K562 (cell line): Measurements from ENCODE around the gene CLCN4. TPM values are rescaled to one million over a fixed set of nuclear protein-coding genes. Genes with fewer than 3 reads are reported as not detected.

Experiments
- ATAC-seq: fragments of 200-7000 bp; cut with Tn5 transposase; 3 replicates; pipeline ENCODE4 v1.9.1; 2020; ENCODE audit warnings: moderate library complexity
- BruUV-seq: library from RNA; stranded (reverse); fragments of 400-500 nt; replicated peaks from 2 replicates; lab custom pipeline; 2021; lab: Mats Ljungman, UMichigan
- CTCF ChIA-PET: fragments of 300-600 bp; formaldehyde crosslinking; extraction: SDS; loops from one replicate; lab custom pipeline; 2021; ENCODE audit warnings: low intra/inter-chr PET ratio; lab: Yijun Ruan, JAX
- POLR2A ChIA-PET: fragments of 300-600, 350-650 bp; sonication (Branson Sonifier 250); formaldehyde crosslinking; extraction: SDS; loops from one replicate; lab custom pipeline; 2021; ENCODE audit warnings: antibody characterized with exemption, inconsistent platforms; lab: Yijun Ruan, JAX
- DNase-seq, 4 experiments: peaks; one replicate each; pipeline versions ENCODE4 v3.0.0 to v3.0.0-alpha.2; 2011 to 2018; ENCODE audit warnings: low spot score in 3 of 4, mixed read lengths in 3 of 4; ENCODE audit errors: extremely low read depth in 1 of 4
- FAIRE-seq: peaks from 2 replicates; lab custom pipeline; 2011; peaks lifted over from hg19 to GRCh38; lab: Jason Lieb, UNC
- H2AFZ ChIP-seq: 2 replicates; pipeline ENCODE4 v1.6.0; 2011; ENCODE audit warnings: low read depth, low read length, control low read depth, inconsistent platforms
- H3K27ac ChIP-seq: fragments of 200-600 bp; 3 replicates; pipeline ENCODE4 v1.8.0; 2011; ENCODE audit warnings: low read depth, mild to moderate bottlenecking, control low read depth, inconsistent platforms, low read length, moderate library complexity, mixed read lengths; ENCODE audit errors: extremely low read depth
- H3K27me3 ChIP-seq, 2 experiments: fragments of 300-600 bp in 1 of 2; 2 replicates in 1 of 2; 3 replicates in 1 of 2; pipeline versions ENCODE4 v1.6.0 to v1.8.0; 2011; ENCODE audit warnings: inconsistent platforms in 2 of 2, low read length in 2 of 2, mild to moderate bottlenecking in 1 of 2, mixed read lengths in 1 of 2, moderate library complexity in 1 of 2; ENCODE audit not compliant: control insufficient read depth in 2 of 2, insufficient read depth in 2 of 2
- H3K36me3 ChIP-seq: fragments of 300-600 bp; 3 replicates; pipeline ENCODE4 v1.8.0; 2011; ENCODE audit warnings: mild to moderate bottlenecking, low read length, inconsistent platforms; ENCODE audit not compliant: control insufficient read depth, insufficient read depth
- H3K4me1 ChIP-seq, 2 experiments: fragments of 200-600 bp in 1 of 2; replicated peaks in 1 of 2; 2 replicates in 1 of 2; 3 replicates in 1 of 2; pipeline versions ENCODE4 v1.5.1 to v1.8.0; 2011; ENCODE audit warnings: inconsistent platforms in 2 of 2, low read length in 2 of 2, mild to moderate bottlenecking in 1 of 2, mixed read lengths in 1 of 2, moderate library complexity in 1 of 2; ENCODE audit not compliant: control insufficient read depth in 2 of 2, insufficient read depth in 2 of 2
- H3K4me2 ChIP-seq: 2 replicates; pipeline ENCODE4 v1.6.1; 2011; ENCODE audit warnings: low read length, control low read depth, inconsistent platforms, mixed read lengths; ENCODE audit not compliant: insufficient read depth
- H3K4me3 ChIP-seq: fragments of 200-600 bp; sonication (generic), shearing (Covaris generic); 2 replicates; pipeline ENCODE4 v1.5.1; 2016; ENCODE audit warnings: control low read depth, inconsistent platforms
- H3K79me2 ChIP-seq: fragments of 200-600 bp; 3 replicates; pipeline ENCODE4 v1.8.0; 2011; ENCODE audit warnings: low read length, inconsistent platforms; ENCODE audit not compliant: control insufficient read depth, insufficient read depth
- H3K9ac ChIP-seq, 2 experiments: 2 replicates each; pipeline versions ENCODE4 v1.6.0 to v1.6.1; 2011; ENCODE audit warnings: low read depth in 2 of 2, low read length in 2 of 2, control low read depth in 1 of 2, inconsistent platforms in 1 of 2, mild to moderate bottlenecking in 1 of 2, mixed read lengths in 1 of 2; ENCODE audit not compliant: insufficient read depth in 1 of 2
- H3K9me1 ChIP-seq: one replicate; pipeline ENCODE4 v1.6.0; 2011; ENCODE audit warnings: inconsistent platforms, mild to moderate bottlenecking, low read length, moderate library complexity; ENCODE audit not compliant: control insufficient read depth, insufficient read depth
- H3K9me3 ChIP-seq: replicated peaks from 2 replicates; pipeline ENCODE4 v1.5.1; 2011; ENCODE audit warnings: low read depth, low read length, inconsistent platforms; ENCODE audit not compliant: control insufficient read depth, insufficient read depth
- H4K20me1 ChIP-seq: replicated peaks from 2 replicates; pipeline ENCODE4 v1.6.1; 2011; ENCODE audit warnings: low read length, inconsistent platforms, mixed read lengths; ENCODE audit not compliant: control insufficient read depth, insufficient read depth
- KLF10 ChIP-seq: fragments of 250-450 bp; sonication (Bioruptor Pico); IDR thresholded peaks from 2 replicates; pipeline ENCODE4 v1.6.1; 2021; ENCODE audit warnings: matching md5 sums
- MAFF ChIP-seq: IDR thresholded peaks from 2 replicates; pipeline ENCODE4 v1.6.1; 2012; ENCODE audit warnings: low read length, improper control_type of control experiment
- NFE2 ChIP-seq: IDR thresholded peaks from 2 replicates; pipeline ENCODE4 v1.6.1; 2014; ENCODE audit warnings: antibody characterized with exemption, low read depth
- SMARCB1 ChIP-seq: IDR thresholded peaks from 2 replicates; pipeline ENCODE4 v1.6.1; 2011; ENCODE audit warnings: improper control_type of control experiment, low read depth; ENCODE audit not compliant: insufficient read length
- STAT5B ChIP-seq: fragments of 250-450 bp; sonication (Bioruptor Pico); IDR thresholded peaks from 2 replicates; pipeline ENCODE4 v1.8.0; 2021; ENCODE audit warnings: mild to moderate bottlenecking, inconsistent platforms
- ZNF174 ChIP-seq: fragments of 250-450 bp; sonication (Bioruptor Pico); IDR thresholded peaks from 2 replicates; pipeline ENCODE4 v1.4.0; 2020; ENCODE audit warnings: mild to moderate bottlenecking
- ZNF699 ChIP-seq: fragments of 250-450 bp; sonication (Bioruptor Pico); IDR thresholded peaks from 2 replicates; pipeline ENCODE4 v1.8.0; 2021; ENCODE audit warnings: mild to moderate bottlenecking, moderate library complexity; ENCODE audit not compliant: insufficient replicate concordance
- WGBS: fragments of 100-300 bp; shearing (Covaris generic); methylation state at CpG from one replicate; pipeline ENCODE4 v1.1.6; 2016; ENCODE audit warnings: low coverage, mixed read lengths; ENCODE audit not compliant: insufficient coverage; ENCODE audit errors: missing lambda C conversion rate; 5-methylcytosine and 5-hydroxymethylcytosine counted together
- in situ Hi-C: fragments of 300-500 bp; cut with MboI; formaldehyde crosslinking; loops from 4 replicates; pipeline ENCODE4 v1.15.0; 2018; ENCODE audit warnings: inconsistent platforms, mixed read lengths
- intact Hi-C: fragments of 100-400 bp; cut with micrococcal nuclease; formaldehyde crosslinking; loops from 2 replicates; pipeline ENCODE4 v1.14.2; 2022
- polyA plus RNA-seq, 8 experiments: library from polyadenylated mRNA; depleted of rRNA in 4 of 8; stranded (reverse) in 5 of 8; unstranded in 3 of 8; fragments of >200 nt; fragmentation: Nextera tagmentation in 2 of 8; fragmentation: Illumina TruSeq in 1 of 8; extraction: Ambion mirVana in 2 of 8; extraction: Trizol in 1 of 8; gene quantifications; 2 replicates each; pipeline versions ENCODE4 v1.2.1 to v1.2.3, GENCODE V29; 2011 to 2014; ENCODE audit warnings: inconsistent platforms in 1 of 8, missing spikeins in 1 of 8
- total RNA-seq, 7 experiments: library from RNA; depleted of rRNA in 6 of 7; stranded (reverse); fragments of >200 nt in 6 of 7; fragmentation: Illumina TruSeq in 2 of 7; extraction: Trizol in 2 of 7; gene quantifications; 2 replicates each; pipeline versions ENCODE4 v1.2.1 to v1.2.3, GENCODE V29; 2011 to 2021; ENCODE audit warnings: low replicate concordance in 1 of 7
- TF ChIP-seq, protein P1 (sequence below): fragments of 450-650 bp; IDR thresholded peaks from 2 replicates; pipeline ENCODE4 v1.6.1; 2018; ENCODE audit warnings: mild to moderate bottlenecking, low read depth; ENCODE audit not compliant: partially characterized antibody
- TF ChIP-seq, protein P2 (sequence below): fragments of 250-450 bp; sonication (Bioruptor Pico); IDR thresholded peaks from 2 replicates; pipeline ENCODE4 v1.5.0; 2020; ENCODE audit warnings: mild to moderate bottlenecking
- TF ChIP-seq, protein P3 (sequence below): fragments of 450-650 bp; formaldehyde crosslinking; IDR thresholded peaks from 2 replicates; pipeline ENCODE4 v1.4.0; 2020; ENCODE audit warnings: mild to moderate bottlenecking, moderate library complexity
- TF ChIP-seq, protein P4 (sequence below), 3 experiments: IDR thresholded peaks in 2 of 3; conservative IDR thresholded peaks in 1 of 3; 2 replicates each; pipeline ENCODE4 v1.5.1; 2011 to 2012; ENCODE audit warnings: low read length in 3 of 3, mild to moderate bottlenecking in 3 of 3, control low read depth in 2 of 3, improper control_type of control experiment in 1 of 3, inconsistent platforms in 1 of 3, low read depth in 1 of 3, mixed read lengths in 1 of 3, moderate library complexity in 1 of 3; ENCODE audit not compliant: insufficient read depth in 2 of 3
- TF ChIP-seq, protein P5 (sequence below): fragments of 200-800 bp; sonication (Bioruptor generic); IDR thresholded peaks from 2 replicates; pipeline ENCODE4 v1.6.1; 2017; ENCODE audit warnings: missing genetic modification characterization, missing compliant biosample characterization

The CLCN4 gene
- total and polyA plus RNA-seq, 9 of the 15 experiments (the other 6 are each of a cell fraction or from before 2014, with no cell fraction given): 0.03 to 0.24 (median 0.10) TPM; not detected in 1

DNA sequence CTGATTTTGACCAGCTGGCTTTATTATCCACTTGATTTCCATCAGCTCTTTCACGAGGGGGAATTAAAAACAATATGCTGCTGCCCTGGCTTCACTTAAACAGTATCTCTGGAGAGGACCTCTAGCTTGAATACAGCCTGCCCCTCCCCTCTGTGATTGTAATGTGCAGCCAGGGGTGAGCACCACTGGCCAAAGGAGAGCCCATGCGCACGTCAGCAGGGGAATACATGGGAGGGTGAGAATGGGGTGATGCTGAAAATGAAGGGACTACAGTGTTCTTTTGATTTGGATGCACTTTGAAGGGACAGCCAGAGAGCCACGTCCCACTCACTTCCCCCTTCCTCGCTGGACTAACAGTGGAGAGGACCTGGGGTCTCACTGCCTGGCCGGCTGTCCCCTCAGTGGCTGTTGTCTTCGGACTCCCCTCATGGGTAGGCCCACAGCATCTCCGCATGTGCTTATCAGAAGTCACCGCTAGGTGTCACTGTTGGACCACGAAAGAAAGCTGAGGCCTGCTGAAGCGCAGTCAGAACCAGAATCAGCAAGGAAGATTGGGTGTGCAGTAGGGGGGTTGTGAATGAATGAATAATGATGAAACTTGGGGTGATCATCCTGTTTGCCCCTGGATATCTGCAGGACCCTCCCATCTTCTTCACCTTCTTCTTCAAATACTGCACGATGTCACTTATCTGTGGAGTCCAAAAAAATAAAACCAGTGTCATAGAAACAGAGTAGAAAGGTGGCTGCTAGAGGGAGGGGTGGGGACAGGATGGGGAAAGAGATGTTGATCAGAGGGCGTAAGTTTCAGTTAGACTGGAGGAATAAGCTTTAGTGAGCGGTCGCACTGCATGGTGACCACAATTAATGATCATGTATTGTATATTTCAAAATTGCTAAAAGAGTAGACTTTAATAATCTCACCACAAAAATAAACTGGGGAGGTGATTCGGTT lies 32.8 kb downstream of the CLCN4 start:
- no peaks in the 10 kb centered on the region for H3K79me2 ChIP-seq
- no peak overlapping the region for H3K4me3 ChIP-seq
- H3K4me1 ChIP-seq: no peaks in the 10 kb centered on the region; a peak in 2 of 5 replicates
- no peaks in the 10 kb centered on the region for H4K20me1 ChIP-seq
- DNase-seq (peak; percentile 66 to 80 (median 71)), FAIRE-seq (peak; percentile 91), ATAC-seq (peak; percentile 97)
- WGBS: 19% methylated on average over 15 of the region's 16 CpGs
- ChIA-PET CTCF (interaction anchor here (0.7 to 2.3 kb wide), 9 partner anchors 70 to 1343 kb away, joined by 3 to 18 read pairs (median 6); no protein-coding TSS in a partner anchor), POLR2A (no interaction called here)
- peaks cover 0 to 1% of the 10 kb centered on the region in 2 experiments; a peak in 2 of 5 replicates for H3K27me3 ChIP-seq
- no peak overlapping the region for H3K4me2 ChIP-seq
- in situ Hi-C loops (loop anchor here (10.0 to 25.0 kb wide), 3 partner anchors 425 to 1573 kb away; partner anchors contain the start of gene MSL3), intact Hi-C loops (loop anchor here (1.0 to 10.0 kb wide), 8 partner anchors 55 to 1341 kb away; no protein-coding TSS in a partner anchor)
- H3K9me3 ChIP-seq: no peaks in the 10 kb centered on the region
- no peaks in the 10 kb centered on the region for H3K36me3 ChIP-seq
- H3K9me1 ChIP-seq: no peaks in the 10 kb centered on the region
- H3K9ac ChIP-seq: no peak overlapping the region
- no TSS peak for BruUV-seq
- peak overlapping the region; percentile 55; the same call in 1 of the 2 replicates for H2AFZ ChIP-seq
- H3K27ac ChIP-seq: no peak overlapping the region
- TF ChIP-seq, protein P1, sequence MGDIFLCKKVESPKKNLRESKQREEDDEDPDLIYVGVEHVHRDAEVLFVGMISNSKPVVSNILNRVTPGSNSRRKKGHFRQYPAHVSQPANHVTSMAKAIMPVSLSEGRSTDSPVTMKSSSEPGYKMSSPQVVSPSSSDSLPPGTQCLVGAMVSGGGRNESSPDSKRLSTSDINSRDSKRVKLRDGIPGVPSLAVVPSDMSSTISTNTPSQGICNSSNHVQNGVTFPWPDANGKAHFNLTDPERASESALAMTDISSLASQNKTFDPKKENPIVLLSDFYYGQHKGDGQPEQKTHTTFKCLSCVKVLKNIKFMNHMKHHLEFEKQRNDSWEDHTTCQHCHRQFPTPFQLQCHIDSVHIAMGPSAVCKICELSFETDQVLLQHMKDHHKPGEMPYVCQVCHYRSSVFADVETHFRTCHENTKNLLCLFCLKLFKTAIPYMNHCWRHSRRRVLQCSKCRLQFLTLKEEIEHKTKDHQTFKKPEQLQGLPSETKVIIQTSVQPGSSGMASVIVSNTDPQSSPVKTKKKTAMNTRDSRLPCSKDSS: no peak
- TF ChIP-seq SMARCB1 (no peak), STAT5B (CRISPR knock-in tag) (no peak), MAFF (no peak), ZNF174 (CRISPR knock-in tag) (no peak), ZNF699 (CRISPR knock-in tag) (no peak), NFE2 (no peak), KLF10 (CRISPR knock-in tag) (no peak)
- TF ChIP-seq, protein P2, sequence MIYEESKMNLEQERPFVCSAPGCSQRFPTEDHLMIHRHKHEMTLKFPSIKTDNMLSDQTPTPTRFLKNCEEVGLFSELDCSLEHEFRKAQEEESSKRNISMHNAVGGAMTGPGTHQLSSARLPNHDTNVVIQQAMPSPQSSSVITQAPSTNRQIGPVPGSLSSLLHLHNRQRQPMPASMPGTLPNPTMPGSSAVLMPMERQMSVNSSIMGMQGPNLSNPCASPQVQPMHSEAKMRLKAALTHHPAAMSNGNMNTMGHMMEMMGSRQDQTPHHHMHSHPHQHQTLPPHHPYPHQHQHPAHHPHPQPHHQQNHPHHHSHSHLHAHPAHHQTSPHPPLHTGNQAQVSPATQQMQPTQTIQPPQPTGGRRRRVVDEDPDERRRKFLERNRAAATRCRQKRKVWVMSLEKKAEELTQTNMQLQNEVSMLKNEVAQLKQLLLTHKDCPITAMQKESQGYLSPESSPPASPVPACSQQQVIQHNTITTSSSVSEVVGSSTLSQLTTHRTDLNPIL (CRISPR knock-in tag): no peak
- TF ChIP-seq, protein P3, sequence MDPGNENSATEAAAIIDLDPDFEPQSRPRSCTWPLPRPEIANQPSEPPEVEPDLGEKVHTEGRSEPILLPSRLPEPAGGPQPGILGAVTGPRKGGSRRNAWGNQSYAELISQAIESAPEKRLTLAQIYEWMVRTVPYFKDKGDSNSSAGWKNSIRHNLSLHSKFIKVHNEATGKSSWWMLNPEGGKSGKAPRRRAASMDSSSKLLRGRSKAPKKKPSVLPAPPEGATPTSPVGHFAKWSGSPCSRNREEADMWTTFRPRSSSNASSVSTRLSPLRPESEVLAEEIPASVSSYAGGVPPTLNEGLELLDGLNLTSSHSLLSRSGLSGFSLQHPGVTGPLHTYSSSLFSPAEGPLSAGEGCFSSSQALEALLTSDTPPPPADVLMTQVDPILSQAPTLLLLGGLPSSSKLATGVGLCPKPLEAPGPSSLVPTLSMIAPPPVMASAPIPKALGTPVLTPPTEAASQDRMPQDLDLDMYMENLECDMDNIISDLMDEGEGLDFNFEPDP: no peak
- TF ChIP-seq, protein P4, sequence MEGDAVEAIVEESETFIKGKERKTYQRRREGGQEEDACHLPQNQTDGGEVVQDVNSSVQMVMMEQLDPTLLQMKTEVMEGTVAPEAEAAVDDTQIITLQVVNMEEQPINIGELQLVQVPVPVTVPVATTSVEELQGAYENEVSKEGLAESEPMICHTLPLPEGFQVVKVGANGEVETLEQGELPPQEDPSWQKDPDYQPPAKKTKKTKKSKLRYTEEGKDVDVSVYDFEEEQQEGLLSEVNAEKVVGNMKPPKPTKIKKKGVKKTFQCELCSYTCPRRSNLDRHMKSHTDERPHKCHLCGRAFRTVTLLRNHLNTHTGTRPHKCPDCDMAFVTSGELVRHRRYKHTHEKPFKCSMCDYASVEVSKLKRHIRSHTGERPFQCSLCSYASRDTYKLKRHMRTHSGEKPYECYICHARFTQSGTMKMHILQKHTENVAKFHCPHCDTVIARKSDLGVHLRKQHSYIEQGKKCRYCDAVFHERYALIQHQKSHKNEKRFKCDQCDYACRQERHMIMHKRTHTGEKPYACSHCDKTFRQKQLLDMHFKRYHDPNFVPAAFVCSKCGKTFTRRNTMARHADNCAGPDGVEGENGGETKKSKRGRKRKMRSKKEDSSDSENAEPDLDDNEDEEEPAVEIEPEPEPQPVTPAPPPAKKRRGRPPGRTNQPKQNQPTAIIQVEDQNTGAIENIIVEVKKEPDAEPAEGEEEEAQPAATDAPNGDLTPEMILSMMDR (IDR thresholded peaks at IDR 0.05 in 2 of 3, conservative IDR thresholded peaks at IDR 0.05 in 1 of 3; ENCODE audit: insufficient read depth in 2 of 3, low read depth in 1 of 3, low read length in 3 of 3): peak; percentile 76 to 77 (median 76)
- TF ChIP-seq, protein P5, sequence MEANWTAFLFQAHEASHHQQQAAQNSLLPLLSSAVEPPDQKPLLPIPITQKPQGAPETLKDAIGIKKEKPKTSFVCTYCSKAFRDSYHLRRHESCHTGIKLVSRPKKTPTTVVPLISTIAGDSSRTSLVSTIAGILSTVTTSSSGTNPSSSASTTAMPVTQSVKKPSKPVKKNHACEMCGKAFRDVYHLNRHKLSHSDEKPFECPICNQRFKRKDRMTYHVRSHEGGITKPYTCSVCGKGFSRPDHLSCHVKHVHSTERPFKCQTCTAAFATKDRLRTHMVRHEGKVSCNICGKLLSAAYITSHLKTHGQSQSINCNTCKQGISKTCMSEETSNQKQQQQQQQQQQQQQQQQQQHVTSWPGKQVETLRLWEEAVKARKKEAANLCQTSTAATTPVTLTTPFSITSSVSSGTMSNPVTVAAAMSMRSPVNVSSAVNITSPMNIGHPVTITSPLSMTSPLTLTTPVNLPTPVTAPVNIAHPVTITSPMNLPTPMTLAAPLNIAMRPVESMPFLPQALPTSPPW (CRISPR knock-in tag): no peak
